Gastrocnemius medialis (tissue), 4 donors: ENCODE results near the gene ALOX12B.
"Not testable (repeated sequence)": the region's sequence is repeated elsewhere in the genome, so short reads cannot be mapped to it uniquely, and the experiment has no call there.

ENCODE experiments used
- CTCF ChIP-seq, 5 experiments: fragments of 450-650 bp in 3 of 5; fragments of 200-600 bp in 2 of 5; sonication (generic) in 2 of 5; IDR thresholded peaks in 4 of 5; conservative IDR thresholded peaks in 1 of 5; 1 replicate in 4 of 5; 2 replicates in 1 of 5; pipeline ENCODE4 v1.5.1; 2016 to 2019; ENCODE audit warnings: antibody characterized with exemption in 5 of 5, mild to moderate bottlenecking in 3 of 5, moderate library complexity in 3 of 5
- POLR2A ChIP-seq, 2 donors: fragments of 450-650 bp; IDR thresholded peaks; one replicate each; pipeline ENCODE4 v1.6.1; 2017; ENCODE audit warnings: antibody characterized with exemption in 2 of 2, mild to moderate bottlenecking in 2 of 2, moderate library complexity in 2 of 2

GRCh38 chr17:8061851-8062250, 25.7 kb downstream of the ALOX12B start:
- TF ChIP-seq CTCF (IDR thresholded peaks at IDR 0.05 in 4 of 5, conservative IDR thresholded peaks at IDR 0.05 in 1 of 5); POLR2A (IDR thresholded peaks at IDR 0.05): not testable (repeated sequence)
